IPS-NIHi11 (cell line): ENCODE measurements around the gene IL21R.

Experiments used
- DNase-seq: peaks from one replicate; pipeline ENCODE4 v3.0.0; 2012; ENCODE audit warnings: mixed read lengths, low spot score

IL21R gene

DNA sequence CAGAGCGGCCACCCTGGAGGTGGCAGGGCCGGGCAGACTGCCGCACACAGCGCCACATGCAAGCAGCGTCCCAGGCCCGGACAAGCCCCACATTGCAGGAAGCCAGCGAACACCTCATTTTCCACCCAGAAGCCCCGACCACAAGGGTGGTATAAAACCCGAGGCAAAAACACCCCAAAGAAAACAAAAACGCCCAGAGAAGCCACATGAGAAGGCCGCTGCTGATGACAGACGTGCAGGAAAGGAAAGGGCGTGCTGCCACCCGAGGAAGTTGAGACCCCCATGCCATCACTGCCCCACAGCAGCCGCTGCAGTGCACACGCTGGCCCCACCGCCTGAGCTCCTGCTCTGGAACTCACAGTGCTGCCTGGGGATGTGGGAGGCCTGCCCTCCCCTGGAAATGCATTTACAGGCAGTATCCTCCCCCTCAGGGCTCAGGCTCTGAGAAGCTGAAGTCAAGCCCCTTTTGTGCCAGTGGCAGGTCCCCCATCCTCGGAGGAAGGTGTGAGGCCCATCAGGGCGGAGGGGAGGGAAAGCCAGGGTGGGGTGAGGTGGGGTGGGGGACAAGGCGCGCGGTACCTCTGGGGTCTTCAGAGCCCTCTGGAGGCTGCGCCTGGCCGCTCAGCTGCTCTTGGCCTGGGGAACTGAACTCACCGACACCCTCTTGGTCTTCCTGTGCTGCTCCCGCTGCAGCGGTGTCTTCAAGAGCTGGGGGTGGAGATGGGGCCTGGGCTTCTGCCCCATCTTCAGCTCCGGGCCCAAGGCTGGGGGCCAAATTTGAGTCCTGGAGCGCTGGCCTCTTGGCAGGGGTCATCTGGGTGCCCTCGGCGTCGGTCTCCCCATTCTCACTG lies 62.0 kb downstream of the IL21R start:
- no peak for DNase-seq

DNA sequence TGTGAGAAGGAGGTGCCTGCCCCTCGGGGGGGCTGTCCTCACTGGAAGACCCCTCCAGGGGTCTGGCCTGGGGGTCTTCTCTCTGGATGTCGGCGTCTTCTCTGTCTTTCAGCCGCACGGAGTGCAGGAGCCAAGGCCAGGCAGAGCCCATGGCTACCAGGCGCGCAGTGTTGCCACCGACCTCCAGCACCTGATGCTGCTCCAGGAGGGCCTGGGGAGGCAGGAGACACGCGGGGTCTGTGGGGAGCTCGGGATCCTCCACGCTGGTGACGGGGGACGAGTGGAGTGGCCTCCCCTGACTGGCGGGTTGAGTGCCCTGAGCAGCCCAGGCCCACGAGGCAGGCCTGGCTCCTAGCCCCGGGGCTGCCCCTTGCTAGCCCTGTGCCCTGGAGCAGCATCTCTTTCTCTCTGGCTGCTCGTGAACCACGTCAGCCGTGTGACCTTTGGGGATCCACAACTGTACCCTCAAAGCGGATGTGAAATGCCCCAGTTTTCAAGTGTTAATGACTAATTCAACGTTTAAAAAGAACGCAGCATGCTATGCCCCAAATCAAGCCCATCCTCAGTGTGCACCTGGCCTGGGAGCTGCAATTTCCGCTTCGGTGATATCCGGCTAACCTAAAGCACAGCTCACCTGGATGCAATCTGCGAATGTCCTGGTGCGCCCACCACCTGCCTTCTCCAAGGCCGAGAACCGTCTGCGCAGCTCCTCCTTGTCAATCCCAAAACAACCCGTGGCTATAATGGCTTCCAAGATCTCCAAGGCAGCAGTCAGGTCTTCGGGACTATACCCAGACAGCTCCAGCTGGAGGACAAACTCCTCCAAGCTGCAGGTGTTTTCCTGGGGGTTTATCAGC lies 62.9 kb downstream of the IL21R start:
- DNase-seq = no peak

DNA sequence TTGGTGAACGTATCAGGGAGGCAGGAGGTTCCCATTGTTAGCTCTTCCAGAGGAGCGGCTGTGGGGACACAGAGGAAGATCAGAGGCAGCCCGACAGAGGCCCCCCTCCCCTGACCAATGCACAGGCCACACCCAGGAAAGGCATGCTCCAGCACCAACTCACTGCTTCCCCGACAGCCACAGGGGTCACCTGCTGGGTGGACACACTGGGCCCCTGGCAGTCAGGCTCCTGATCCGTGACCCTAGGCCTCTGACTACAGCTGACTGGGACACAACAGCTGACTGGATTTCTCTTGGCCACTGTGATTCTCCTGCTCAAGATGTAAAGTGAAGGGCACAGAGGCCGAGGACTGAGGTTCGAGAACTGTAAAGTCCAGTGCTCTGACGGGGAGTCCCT lies 63.5 kb downstream of the IL21R start:
- DNase-seq = no peak

DNA sequence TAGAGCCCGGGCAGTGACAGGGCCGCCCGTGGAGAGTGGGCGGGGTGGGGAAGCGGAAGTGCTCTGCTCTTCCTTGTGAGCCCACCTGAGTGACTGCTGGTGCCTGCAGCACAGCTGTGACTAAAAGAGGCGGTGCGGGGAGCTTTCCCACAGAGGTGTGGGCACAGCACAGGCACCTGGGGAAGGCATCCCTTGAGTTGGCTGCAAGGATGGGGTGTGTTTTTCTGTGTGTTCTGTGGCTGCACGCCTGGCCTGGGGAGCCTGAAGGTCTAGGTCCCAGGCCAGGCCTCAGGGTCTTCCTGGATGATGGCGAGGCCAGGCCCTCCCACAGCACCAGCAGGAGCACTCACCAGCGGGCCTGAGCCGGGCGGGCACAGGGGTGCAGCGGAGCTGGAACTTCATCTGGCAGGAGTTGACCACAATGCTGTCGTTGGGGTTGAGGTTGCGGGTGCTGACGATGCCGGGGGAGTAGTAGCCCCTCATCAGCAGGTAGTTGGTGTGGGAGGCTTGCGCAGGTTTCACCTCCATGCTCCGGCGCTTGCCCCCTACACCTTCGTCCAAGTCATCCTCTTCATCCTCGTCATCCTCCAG lies 67.1 kb downstream of the IL21R start:
- no peak for DNase-seq

DNA sequence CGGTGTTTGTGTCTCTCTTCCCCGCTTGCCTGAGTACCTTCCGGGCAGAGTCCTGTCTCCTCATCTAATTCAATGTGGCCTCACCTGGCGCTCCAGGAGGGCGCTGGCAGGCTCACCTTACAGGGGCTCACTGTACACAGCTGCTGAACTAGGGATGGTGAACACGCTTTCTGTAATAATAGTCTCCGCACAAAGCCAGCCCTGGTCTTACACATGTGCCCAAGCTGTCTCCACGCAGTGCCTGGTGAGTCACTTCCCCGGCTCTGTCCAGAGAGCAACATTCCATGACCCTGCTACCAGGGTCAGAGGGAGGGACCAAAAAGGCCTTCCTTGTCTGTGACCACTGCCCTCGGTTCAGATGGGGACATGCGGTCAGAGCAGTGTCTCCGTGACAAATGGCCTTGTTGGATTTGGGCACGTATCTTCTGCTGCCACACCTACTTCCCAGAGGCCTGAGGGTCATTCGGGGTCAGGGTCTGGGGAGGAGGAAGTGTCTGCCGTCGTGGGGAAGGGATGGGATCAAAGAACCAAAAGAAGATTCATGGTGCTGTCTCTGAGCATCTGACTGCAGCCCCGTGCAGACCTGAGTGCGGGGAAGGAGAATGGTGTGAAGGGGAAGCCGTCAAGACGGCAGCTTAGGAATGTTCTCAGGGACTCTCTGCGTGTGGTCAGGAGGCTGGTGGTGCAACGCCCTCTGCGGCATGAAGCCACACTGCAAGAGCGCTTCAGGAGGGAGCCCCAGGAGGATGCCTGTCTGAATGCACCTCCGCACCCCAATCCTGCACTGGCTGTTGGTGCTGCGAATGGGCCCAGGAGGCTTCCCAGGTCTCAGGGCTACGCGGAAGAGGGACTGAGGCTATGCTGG lies 68.8 kb downstream of the IL21R start:
- DNase-seq = no peak

DNA sequence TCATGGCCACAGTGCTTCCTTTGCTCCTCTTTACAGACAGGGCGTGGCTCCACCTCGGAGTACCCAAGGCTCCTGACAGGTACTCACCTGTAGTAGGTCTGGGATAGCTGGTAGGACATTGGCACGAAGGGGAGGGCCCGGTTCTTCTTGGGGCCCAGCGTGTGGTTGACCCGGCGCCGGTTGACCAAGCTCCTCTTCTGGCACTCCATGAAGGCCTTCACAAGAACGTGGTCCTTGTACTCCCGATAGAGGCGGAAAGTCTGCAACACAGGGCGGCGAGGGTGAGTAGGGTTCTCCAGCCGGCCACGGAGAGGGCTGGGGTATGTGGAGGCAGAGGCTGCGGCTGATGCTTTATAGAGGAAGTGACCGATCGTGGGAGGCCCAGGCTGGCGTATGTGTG lies 69.7 kb downstream of the IL21R start:
- no peak for DNase-seq

DNA sequence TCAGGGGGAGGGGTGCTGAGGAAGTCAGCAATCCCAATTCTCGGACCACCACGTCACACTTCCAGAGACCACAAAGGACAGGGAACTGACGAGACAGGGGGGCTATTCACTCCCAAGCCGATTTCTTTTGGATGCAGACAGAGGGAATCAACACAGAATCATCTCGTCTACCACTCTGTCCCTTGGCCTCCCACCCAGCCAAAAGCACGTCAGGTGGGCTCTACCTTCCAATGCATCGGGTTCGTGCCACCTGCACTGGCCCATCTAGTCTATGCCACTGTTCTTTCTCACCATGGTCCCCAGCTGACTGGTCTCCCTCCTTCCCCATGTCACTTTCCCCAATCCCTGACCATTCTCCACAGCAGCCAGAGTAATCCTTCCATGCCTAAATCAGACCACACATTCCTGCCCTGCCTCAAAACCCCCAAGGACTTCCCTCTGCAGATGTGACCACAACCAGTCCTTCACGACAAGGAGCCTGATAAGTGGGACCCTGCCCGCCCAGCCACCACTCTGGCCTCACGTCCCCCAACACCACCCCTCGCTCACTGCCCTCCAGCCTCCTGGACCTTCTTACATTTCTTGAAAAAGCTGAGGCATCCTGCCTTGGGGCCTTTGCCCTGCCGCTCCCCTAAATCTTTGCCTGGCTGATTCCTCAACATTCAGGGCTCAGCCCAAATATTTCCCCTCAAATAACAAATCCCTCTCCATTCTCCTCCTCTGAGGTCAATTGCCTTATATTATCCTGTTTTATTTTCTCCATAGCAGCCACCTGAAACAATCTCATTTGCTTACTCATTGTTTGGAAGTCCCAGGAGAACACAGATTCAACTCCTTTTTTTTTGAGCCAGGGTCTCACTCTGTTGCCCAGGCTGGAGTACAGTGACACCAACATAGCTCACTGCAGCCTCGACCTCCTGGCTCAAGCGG lies 70.4 kb downstream of the IL21R start:
- no peak for DNase-seq

DNA sequence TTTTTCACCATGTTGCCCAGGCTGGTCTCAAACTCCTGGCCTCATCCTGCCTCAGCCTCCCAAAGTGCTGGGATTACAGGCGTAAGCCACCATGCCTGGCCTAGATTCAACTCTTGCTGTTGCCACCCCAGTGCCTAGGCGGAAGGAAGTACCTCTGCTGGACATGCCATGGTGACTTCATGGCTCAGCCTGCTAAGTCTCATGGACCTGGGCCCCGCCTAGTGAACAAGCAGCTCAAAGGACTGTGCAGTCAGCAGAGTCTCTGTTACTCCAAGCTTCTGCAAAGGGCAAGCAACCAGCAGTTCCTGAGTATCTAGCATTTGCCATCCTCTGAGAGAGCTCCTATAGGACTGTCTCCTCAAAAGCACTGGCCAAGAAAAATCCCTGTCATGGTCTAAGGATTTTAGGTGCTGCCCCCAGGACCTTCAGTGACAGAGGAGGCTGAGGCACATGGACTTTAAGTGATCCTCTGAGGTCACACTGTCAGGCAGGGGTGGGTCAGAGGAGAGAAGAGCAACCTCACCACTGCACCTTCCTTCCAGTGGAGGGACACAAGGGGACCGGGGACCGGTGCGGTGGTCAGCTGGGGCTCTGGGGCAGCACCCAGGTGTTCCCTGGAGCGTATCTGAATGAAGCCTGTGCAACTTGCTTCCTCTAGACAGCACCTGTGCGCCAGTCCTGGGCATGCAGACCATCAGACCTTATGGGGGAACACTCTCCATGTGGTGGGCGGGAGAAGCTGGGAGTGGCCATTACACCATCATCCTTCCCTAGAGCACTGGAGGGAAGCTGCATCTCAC lies 71.3 kb downstream of the IL21R start:
- no peak for DNase-seq

DNA sequence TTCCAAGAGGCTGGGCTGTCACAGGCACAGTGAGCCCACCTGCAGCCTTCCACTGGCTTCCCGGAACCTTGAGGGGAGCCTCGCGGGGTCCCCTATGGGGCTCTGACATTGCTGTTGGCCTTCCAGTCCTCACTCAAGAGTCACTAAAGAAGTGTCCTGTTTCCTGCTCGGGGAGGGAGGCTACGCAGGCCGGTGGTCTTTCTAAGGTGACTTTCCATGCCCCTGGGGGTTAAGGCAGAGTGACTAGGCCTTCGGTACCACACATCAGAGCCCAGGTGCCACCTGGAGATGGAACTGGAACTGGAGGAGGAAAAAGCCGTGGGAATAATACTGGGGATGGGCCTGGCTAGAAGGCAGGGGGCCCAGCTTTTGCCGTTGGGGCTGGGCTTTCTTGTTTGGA lies 72.1 kb downstream of the IL21R start:
- no peak for DNase-seq

DNA sequence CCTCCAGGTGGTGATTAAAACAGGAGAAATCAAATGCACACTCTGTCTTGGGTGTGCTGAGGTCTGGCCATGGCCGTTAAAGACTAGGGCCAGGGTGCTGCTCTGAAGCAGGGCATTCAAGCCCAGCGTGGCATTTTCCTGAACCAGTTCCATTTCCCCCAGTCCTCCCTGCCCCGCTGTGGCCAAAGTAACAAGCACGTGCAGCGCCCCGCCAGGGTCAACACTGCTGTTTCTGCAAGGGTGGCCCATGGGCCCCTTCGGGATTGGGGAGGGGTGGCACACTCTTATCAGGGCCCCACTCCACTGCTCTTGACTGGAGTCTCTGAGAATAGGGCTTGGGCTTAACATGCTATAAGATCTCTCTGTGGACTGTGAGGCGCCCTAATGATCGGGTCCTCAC lies 72.9 kb downstream of the IL21R start:
- DNase-seq = no peak

DNA sequence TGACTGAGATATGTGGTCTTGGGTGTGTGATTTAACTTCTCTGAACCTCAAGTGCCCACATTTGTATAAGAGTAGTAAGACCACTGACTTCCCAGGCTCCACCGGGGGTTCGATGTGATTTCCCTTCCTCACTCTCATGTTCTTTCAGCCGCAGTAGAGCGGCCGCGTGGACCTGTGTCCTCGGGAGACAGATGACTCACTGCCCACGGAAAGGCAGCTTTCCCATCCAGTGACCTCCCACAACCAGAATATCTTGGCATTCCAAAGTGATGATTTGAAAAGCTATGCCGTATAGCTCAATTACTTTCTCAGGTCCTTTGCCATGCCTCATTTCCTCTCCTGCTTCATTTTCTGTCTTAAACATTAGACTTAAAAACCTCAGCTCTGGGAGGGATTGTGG lies 73.6 kb downstream of the IL21R start:
- no peak for DNase-seq

DNA sequence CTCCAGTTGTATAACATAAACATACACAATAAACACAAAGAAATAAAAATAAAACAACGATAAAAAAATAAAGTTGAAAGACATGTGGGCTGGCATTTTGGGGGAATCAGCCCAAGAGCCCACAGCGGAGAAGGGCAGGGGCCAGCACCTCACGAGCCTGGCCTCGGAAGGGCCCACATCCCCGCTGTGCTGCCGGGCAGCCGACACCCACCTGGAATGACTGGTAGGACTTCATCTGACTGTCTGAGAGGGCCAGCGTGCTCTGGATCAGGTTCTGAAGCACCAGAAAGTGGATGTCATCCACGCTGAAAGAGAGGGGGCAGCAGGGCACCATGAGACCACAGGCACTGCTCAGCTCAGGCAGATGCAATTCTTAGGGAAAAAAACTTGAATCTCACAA lies 74.3 kb downstream of the IL21R start:
- DNase-seq = no peak

DNA sequence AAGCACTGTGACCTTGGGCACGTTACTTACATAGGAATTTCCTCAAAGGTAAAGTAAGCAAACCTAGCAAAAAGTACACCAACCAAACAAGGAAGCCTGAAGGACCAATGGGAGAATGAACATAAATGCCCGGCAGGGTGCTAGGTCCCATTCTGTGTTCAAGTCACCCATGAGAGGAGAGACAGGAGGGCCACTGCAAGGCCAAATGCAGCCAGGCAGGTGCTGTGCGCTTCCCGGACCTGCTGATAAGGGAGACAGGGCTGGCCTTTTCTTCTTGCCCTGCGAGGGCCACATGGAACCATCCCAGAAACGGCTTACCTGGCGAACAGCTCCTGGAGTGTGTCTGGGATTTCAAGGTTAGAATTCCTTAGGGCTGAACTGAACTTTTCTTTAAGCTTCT lies 78.8 kb downstream of the IL21R start:
- DNase-seq = no peak

DNA sequence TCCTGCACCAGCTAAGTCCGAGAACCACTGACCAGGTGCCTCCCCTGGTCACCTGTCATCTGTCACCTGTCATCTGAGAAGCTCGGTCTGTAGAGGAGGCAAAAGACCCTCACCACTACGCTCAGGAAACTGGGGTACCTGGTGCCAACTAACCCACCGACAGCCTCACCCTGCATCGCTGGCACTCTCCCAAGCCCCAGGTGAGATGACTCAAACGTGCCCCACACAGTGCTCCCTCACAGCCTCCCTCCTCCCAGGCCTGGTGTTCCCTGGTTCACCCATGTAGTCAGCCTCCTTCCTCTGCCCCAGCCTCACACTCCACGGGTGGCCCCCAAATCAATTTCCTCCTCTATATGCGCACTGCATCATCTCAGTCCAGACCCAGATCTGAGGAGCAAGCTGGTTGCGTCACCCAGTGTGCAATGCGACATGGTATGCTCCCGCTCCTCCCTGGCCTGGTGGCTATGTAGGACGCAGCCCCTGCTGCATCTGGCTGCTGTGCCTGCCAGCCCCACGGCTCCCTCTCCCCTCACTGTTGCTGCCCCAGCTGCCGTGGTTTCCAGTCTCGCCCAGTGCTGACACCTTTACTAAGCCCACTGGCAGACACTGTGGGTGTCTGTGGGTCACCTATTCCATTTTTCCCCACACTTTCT lies 79.4 kb downstream of the IL21R start:
- no peak for DNase-seq

DNA sequence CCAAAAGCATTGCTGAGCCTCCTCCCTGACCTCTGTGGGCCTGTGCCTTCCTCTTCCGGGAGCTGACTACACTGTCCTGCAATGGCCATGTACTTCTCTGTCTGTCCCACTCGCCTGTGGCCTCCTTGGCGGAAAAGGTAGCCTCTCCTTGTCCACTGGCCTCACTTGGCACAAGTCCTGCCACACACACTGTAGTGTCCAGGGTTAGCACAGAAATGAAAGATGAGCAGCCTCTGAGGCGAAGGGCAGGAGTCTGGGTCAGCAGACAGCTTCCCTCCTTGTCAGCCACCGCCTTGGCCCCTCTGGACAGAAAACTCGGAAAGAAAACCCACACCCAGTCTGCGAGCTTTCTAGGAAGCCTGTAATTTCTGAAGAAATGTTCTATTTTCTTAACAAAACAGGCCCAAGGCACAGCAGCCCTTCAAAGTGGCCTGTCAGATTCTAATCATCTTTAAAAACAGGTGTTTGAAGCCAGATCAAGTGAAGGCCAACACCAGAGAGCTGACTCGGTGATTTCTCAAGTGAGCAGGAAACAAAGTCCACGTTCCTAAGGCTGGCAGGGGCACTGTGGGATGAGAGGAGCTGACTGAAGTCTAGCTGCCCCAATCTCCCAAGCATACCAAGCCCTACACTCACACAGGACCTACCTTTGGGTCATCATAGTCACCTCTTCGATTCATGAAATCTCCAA lies 80.6 kb downstream of the IL21R start:
- DNase-seq = no peak

DNA sequence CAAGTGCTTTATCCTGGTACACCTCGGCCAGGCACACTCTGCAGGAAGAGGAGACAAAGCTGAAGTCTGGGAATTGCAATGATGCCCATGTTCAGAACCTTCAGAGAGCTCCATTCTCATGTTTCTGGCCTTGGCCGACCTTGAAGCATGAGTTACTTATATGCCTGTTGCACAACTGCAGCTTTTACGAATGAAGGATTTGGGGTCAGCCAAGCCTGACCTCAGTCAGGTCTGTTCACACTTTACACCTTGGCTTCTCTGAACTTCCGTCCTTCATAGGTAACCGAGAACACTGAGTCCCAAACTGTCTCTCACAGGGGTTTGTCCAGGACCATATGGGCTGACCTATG lies 81.1 kb downstream of the IL21R start:
- DNase-seq = no peak

DNA sequence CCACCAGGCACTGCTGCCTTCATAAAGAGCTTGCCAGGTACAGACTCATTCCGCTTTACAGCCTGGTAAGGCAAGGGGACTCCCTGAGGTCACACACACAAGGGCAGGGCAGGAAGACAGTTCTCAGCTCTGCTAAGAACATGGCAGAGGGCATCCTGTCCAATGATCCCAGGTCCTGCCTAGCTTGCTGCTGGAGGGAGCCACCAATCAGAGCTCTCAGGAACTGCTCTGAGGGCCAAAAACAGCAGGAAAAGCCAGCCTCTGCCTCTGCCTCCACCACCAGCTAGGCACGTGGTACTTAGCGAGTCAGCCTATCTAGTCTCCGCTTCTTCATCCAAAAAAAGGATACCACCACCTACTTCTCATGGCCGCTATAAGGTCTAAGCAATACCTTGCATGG lies 81.7 kb downstream of the IL21R start:
- no peak for DNase-seq

DNA sequence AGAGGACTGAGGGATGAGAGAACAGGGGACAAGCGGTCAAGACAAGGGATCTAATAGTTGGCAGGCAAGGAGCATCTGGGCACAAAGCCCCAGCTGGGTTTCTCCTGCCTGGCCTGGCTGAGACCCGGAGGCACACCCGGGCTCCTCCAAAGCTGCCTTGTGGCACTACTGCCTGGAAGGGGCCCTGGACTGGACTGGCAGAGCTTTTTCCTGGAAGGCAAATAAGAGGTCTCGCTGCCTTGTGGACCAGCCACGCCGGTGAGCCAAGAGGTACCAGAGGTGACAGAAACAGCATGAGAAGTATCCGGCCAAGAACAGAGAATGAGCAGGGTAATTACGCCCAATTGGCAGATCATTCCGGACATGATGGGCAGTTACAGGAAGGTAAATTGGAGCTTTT lies 83.2 kb downstream of the IL21R start:
- no peak for DNase-seq

DNA sequence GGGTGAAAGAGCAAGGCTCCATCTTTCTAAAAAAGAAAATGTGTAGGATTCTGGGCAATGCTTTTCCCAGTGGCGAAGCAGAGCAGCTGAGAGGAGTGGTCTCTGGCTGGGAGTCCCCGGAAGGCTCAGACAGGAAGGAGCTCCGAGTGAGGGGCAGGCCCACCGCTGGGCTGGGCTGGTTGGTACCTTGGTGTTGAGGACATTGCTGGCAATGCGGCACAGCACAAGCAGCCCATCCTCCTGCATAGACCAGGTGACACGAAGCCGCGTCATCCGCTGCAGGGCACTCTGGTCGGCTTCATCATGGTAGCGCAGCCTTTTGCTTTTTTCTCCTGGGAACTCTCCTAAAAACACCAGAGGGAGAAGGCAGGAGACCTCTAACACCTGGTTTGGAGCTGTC lies 83.8 kb downstream of the IL21R start:
- DNase-seq = no peak
